ENCODE data around the gene COPZ2.

Gene COPZ2

DNA sequence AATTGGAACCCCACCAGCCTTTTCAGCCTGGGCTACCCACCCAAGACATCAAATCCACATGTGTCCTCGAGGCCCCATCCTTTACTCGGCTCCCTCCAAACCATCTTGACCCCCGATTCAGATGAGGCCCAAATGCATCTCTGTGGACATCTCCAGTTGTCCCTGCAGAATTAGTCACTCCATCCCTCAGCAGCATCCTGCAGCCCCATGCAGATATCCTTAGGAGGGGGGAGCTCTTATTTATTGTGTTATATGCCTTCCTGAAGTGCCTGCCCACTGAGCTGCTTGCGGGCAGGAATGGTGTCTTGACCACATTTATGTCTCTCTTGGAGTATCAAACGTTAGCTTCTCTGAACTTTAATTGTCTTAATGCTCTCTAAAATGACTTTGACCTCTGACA is 51.1 kb downstream of the COPZ2 start:
- DNase-seq (ENCODE audit: low read depth in 2 of 2), result no peak

DNA sequence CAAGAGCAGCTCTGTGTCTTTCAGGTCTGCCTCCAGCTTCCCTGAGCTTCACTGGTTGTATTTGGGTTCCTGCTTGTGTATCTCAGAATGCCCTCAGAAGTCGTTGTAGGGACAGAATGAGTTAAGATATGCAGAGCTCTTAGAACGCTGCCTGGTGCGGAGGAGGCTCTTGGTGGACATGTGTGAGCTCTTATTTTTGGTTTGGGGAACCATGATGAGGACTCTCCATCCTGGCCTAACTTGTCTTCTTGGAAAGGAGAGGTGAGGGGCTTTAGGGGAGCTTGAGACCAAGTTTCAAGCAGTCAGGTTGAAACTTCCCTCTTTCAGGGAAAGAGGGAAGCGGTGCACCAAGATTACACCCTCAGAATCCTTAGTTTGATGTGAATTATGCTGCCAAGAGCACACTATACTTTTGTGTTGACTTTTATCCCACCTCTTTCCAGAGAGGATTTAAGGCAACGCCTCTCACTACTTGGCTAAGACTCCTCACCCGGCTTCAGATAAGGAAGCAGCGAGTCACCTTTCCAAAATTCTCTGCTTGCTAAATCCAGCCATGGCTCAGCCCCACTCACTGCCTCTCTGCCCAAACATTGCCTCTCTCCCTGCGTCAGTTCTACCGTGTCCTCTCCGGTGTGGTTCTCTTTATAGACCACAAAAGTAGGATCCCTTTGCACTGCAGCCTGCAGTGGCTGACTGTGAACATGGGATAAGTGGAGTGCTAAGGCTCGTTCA is 53.9 kb downstream of the COPZ2 start:
- DNase-seq (ENCODE audit: low read depth in 2 of 2), result no peak

DNA sequence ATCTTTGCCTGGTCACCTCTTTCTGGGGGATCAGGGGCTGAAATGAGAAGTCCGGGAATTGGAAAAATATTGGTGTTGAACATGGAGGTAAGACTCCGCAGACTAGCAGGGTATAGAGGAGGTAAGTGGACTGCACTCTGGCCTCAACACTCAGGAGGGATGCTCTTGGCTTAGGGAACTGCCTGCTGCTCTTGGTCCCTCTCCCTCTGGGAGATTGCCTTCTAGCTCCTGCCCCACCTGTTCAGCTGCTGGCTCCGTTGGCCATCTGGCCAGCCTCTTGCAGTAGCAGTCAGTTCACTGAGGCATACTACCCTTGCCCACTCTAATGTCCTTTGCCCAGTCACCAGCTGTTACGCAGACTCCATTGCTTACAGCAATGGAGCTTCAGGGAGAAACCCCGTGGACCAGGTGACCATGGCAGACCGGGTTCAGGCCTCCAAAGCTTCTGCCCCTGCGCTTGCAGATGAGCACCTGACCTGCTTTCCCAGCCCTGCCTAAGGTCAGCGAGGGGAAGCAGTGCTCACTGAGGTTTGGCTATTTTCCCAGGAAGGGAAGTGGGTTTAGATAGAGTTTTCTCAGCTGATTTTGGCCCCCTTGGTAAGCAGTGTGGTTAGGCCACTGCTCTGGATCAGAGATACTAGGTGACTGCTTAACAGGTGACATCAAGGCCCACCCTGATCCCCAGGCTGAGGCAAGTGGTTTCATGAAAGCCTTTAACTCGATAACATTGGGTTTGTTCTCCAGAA is 54.8 kb downstream of the COPZ2 start:
- DNase-seq (ENCODE audit: low read depth in 2 of 2), result no peak

DNA sequence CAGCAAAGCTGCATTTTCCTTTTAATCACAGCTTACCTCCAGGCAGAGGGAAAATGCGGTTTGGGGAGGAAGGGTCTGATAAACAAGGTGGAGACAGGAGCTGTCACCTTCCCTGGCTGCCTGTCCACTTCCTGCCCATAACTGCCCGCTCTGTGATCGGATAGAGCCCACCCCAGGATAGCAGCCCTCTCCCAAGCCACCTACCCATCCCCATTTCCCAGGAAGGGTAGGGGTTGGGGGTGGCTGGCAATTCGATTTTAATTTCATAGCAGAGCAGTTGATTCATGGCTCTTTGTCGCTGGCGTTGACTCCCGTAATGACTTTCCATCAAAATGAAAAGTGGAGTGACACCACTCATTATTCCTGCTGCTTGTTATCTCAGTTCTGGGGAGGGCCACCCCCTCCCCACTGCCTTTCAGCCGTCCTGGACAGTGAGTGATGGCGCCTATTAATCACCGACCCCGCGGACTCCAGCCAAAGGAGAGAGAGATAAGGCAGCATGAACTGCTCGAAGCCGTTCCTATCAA is 55.4 kb downstream of the COPZ2 start:
- DNase-seq (ENCODE audit: low read depth in 2 of 2), result no peak

DNA sequence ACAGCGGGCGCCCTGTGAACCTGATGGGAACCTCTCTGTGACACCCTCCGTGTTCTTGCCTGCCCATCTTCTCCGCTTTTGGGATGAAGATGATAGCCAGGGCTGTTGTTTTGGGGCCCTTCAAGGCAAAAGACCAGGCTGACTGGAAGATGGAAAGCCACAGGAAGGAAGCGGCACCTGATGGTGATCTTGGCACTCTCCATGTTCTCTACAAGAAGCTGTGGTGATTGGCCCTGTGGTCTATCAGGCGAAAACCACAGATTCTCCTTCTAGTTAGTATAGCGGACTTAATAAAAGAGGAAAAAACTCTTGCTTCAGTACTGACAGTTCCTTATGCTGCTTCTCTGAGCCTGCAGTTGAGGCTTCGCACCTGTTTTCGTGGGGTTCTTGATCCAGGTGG is 56.1 kb downstream of the COPZ2 start:
- DNase-seq (ENCODE audit: low read depth in 2 of 2), result no peak

DNA sequence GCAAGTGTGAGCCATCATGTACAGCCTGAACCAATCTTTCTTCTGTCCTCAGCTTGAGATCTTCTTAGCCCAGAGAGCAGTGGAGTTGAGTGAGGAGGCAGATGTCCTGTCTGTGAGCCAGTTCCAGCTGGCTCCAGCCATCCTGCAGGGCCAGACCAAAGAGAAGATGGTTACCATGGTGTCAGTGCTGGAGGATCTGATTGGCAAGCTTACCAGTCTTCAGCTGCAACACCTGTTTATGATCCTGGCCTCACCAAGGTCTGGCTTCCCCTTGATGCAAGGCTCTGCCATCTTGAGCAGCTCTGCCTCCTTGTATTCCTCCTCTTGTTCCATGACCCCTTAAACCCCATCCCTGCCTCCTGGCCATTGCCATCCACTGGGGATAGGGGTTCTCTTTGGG is 57.1 kb downstream of the COPZ2 start:
- DNase-seq (ENCODE audit: low read depth in 2 of 2), result no peak

DNA sequence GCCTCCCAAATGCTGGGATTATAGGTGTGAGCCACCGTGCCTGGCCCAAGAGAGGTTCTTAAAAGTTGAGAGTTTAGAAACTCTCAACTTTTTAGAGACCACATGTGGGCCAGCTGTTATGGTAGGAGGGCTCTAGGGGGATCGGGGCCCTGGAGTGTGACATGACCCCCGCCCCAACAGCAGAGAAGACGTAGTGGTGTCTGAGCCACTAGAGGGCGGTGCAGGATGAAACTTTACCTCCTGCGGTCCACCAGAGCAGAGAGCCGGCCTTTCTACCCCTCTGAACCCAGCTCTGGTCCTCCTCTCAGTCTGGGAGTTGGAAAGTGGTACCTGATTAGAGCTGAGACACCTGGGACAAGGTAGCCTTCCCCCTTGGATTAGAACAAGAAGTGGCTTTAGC is 59.3 kb downstream of the COPZ2 start:
- DNase-seq (ENCODE audit: low read depth in 2 of 2), result peak in 1 of 2 experiments; percentile 24

Data from stimulated activated CD4-positive, alpha-beta T cell treated with anti-CD3 and anti-CD28 coated beads, Interleukin-12 subunit alpha, Interleukin-12 subunit beta, amount 100 ng/mL, for 24 hours (primary cell).